ENCODE data around the gene TTL. TPM values are rescaled to one million over a fixed set of nuclear protein-coding genes. Genes with fewer than 3 reads are reported as not detected.

Gene TTL
- total and polyA plus RNA-seq, 2 of the 13 experiments (the other 11 are each of a cell fraction or from before 2014, with no cell fraction given) = 19.0 to 59.8 TPM

- TF ChIP-seq ATF7 (IDR thresholded peaks at IDR 0.05) = peak; percentile 55
- peak; percentile 78; the same call in 1 of the 2 replicates for TF ChIP-seq ATF7 (CRISPR knock-in tag; IDR thresholded peaks at IDR 0.05)
- TF ChIP-seq GABPA (IDR thresholded peaks at IDR 0.05; ENCODE audit: low read depth, low read length) = no peak
- 0 out of 2 replicates have a peak, but pooled peaks have one; percentile 28 for TF ChIP-seq GABPA (CRISPR knock-in tag; IDR thresholded peaks at IDR 0.05; ENCODE audit: low read depth)
- TF ChIP-seq NR2F6 (IDR thresholded peaks at IDR 0.05) = no peak
- 0 out of 2 replicates have a peak, but pooled peaks have one; percentile 8 for TF ChIP-seq NR2F6 (CRISPR knock-in tag; IDR thresholded peaks at IDR 0.05)
- TF ChIP-seq ZFP36L1 (CRISPR knock-in tag; IDR thresholded peaks at IDR 0.05) = peak; percentile 19; the same call in 1 of the 2 replicates
- TF ChIP-seq MAX (IDR thresholded peaks at IDR 0.05) = peak; percentile 86
- peak; percentile 34; the same call in 1 of the 2 replicates for TF ChIP-seq KMT2B (CRISPR knock-in tag; IDR thresholded peaks at IDR 0.05)
- 0 out of 2 replicates have a peak, but pooled peaks have one; percentile 31 for TF ChIP-seq ETV5 (CRISPR knock-in tag; IDR thresholded peaks at IDR 0.05; ENCODE audit: borderline replicate concordance)
- no peak for TF ChIP-seq MED8 (CRISPR knock-in tag; IDR thresholded peaks at IDR 0.05; ENCODE audit: insufficient replicate concordance)
- TF ChIP-seq DMAP1 (CRISPR knock-in tag; IDR thresholded peaks at IDR 0.05) = peak; percentile 53; the same call in 1 of the 2 replicates
- 0 out of 2 replicates have a peak, but pooled peaks have one; percentile 28 for TF ChIP-seq HNF1B (CRISPR knock-in tag; IDR thresholded peaks at IDR 0.05)
- 0 out of 2 replicates have a peak, but pooled peaks have one; percentile 4 for TF ChIP-seq ZSCAN12 (CRISPR knock-in tag; IDR thresholded peaks at IDR 0.05)
Observed at GRCh38 chr2:112483042-112483473, 1.1 kb downstream of the TTL start (continued).
